NCI-H226 (cell line): Measurements from ENCODE around the gene POPDC2.
"Not testable (repeated sequence)": the region's sequence is repeated elsewhere in the genome, so short reads cannot be mapped to it uniquely, and the experiment has no call there.

ENCODE experiments used
- DNase-seq: peaks from one replicate; pipeline ENCODE4 v3.0.0-alpha.2; 2015

Gene POPDC2

GRCh38 chr3:119611664-119612063 is 48.7 kb downstream of the POPDC2 start:
- DNase-seq, result no peak

DNA sequence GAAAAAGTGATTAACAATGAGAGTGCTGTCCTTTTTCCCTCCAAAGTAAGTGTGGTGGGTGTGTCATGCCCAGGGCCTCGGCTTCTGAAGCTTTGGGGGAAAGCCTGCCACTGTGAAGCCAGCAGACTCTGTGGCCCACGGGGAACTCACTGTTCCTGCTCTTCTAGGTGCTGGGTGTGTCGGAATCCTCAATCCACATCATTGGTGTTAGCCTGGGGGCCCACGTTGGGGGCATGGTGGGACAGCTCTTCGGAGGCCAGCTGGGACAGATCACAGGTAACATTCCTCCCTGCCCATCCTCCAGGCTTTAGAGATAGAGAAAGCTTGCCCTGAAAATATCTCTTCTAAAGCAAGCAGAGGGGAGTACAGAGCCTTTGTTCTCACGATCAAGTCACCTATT is 51.1 kb downstream of the POPDC2 start:
- no peak for DNase-seq

- DNase-seq, result no peak
Observed at GRCh38 chr3:119608405-119609000, 51.9 kb downstream of the POPDC2 start.

GRCh38 chr3:119604878-119605277 is 55.5 kb downstream of the POPDC2 start:
- peak; percentile 1 for DNase-seq

DNA sequence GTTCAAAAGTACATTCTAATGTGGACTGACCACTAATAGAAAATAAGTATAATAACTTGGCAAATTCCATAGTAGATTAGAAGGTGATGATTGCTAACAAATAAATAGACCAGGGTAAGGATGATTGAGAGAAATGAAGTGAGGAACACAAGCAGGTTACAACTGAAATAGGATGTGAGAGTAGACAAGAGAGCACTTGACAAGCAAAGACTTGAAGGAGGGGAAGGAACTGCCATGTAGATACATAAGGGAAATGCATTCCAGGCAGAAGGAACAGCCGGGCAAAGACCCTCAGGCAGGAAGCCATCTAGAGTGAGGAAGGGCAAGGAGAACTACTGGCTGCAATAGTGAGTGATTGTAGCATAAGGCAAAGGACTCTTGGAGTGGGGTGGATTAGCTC is 57.7 kb downstream of the POPDC2 start:
- DNase-seq, result no peak

- DNase-seq, result no peak
Observed at GRCh38 chr3:119601154-119601553, 59.2 kb downstream of the POPDC2 start.

GRCh38 chr3:119600732-119601131 is 59.7 kb downstream of the POPDC2 start:
- no peak for DNase-seq

GRCh38 chr3:119599558-119600174 is 60.7 kb downstream of the POPDC2 start:
- no peak for DNase-seq

- DNase-seq, result no peak
Observed at GRCh38 chr3:119598410-119599098, 61.8 kb downstream of the POPDC2 start.

- DNase-seq, result no peak
Observed at GRCh38 chr3:119597548-119598288, 62.7 kb downstream of the POPDC2 start, which contains the start of gene PLA1A. TSS of gene PLA1A (plus strand) at chr3:119597885. CDS start at chr3:119597914, 29 bp downstream.

DNA sequence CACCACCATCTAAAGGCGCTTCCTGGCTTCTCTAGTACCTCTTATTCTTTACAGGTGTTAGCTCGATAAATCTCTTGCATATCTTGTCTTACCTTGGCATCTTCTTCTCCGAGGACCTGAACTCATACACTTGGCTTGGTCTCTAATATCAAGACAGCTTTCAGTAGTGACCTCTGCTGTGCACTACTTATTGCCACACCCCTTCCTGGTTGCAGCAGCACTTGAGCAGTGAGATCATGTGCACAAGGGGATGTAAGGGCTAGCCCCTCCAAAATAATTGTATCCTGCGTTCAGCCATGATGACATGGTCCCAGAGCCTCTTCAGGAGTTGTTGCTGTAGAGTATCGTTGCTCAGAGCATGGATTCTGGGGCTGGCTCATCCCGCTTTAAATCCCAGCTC is 64.0 kb downstream of the POPDC2 start:
- no peak for DNase-seq

DNA sequence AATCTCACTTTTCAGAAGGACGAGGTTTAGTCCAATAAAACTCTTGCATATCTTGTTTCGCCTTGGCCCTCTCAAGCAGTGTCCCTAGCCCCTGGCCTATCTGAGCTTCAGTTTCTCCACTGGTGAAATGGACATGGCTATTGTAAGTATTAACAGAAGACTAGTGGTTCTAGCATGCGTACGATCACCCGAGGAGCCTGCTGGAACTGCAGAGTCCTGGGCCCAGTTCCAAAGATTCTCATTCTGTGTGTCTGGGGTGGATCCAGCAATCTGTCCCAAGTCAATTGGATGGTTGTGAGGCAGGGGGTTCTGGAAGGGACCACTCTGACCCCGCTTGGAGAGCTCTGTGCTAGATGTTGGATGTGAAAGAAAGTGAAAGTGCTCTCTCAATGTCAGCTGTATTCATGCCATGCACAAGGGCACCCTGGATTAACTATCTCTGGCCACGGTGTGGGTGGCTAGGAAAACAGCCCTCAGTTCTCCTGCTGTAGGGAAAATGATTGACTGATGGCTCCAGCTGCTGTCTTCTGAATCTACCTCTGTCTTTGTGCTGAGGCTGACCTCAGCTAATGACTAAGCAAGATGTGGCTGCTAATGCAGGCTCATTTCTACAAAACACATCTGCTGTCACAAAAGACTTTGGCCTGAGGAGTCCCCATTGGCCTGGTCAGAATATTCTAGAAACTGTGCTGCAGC is 64.6 kb downstream of the POPDC2 start:
- no peak for DNase-seq

DNA sequence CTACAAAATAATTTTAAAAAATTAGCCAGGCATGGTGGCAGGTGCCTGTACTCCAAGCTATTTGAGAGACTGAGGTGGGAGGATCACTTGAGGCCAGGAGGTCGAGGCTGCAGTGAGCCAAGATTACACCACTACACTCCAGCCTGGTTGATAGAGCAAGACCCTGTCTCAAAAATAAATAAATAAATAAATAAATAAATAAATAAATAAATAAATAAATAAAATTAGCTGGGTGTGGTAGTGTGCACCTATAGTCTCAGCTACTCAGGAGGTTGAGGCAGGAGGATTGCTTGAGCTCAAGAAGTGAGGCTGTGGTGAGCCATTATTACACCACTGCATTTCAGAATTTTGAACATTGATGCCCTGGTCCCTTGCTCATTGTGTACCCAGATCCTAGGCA is 65.5 kb downstream of the POPDC2 start:
- not testable (repeated sequence) for DNase-seq

- no peak for DNase-seq
Observed at GRCh38 chr3:119594066-119594465, 66.3 kb downstream of the POPDC2 start.

- no peak for DNase-seq
Observed at GRCh38 chr3:119592861-119593260, 67.5 kb downstream of the POPDC2 start.
